GM21390 (cell line): Measurements from ENCODE around the gene CAPN5.

ENCODE experiments used
- ATAC-seq: cut with Tn5 transposase; IDR thresholded peaks from one replicate; pipeline ENCODE4 v1.9.1; 2021; ENCODE audit not compliant: unreplicated experiment

The CAPN5 gene

GRCh38 chr11:77063407-77063806 lies 3.4 kb upstream of the CAPN5 start:
- ATAC-seq: no peak

DNA sequence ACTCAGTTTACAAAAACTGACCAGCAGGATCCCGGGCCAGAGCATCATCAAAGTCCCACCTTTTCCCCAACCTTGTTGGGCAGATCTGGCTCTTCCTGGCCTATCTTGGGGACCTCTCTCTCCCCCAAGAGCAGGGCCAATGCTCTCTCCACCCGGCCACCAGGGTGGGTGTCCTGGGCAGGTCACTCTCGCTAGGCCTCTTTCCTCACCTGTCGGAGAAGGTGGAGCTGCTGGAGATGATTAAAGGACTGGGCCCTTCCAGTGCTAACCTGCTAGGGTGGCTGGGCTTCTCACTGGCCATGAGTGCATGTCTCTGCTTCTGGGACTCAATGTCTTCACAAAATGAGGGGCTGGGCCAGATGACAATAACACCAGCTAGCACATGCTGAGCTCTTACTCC lies 2.9 kb upstream of the CAPN5 start:
- no peak for ATAC-seq

DNA sequence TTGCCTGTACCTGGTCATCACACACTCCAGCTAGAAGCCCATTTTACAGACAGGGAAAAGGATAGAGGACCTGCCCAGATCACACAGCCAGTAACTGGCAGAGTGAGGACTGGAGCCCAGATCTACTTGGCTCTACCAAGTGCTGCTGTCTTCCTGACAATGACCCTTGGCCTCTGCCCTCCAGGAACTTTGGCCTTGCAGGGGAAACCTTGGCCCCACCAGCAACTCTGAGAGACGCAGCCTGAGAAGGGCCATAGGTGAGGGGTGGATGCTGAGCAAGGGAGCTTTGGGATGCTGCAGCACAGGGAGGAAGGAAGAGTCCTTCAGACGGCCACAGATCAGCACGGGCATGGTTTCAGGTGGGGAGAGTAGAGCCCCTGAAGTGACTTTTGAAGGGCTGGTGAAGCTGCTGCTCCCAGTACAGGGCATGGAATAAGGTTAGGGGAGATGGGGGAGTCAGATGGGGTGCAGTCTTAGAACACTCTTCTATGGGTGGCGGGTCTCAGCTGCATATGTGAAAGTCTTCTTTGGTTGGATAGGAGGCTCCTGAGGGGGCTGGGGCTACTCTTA lies 2.0 kb upstream of the CAPN5 start:
- no peak for ATAC-seq

- ATAC-seq: no peak
These were observed 918 bp upstream of the CAPN5 start for GRCh38 chr11:77065878-77066228.

- ATAC-seq: no peak
These were observed 1.2 kb downstream of the CAPN5 start for GRCh38 chr11:77067861-77068443.

DNA sequence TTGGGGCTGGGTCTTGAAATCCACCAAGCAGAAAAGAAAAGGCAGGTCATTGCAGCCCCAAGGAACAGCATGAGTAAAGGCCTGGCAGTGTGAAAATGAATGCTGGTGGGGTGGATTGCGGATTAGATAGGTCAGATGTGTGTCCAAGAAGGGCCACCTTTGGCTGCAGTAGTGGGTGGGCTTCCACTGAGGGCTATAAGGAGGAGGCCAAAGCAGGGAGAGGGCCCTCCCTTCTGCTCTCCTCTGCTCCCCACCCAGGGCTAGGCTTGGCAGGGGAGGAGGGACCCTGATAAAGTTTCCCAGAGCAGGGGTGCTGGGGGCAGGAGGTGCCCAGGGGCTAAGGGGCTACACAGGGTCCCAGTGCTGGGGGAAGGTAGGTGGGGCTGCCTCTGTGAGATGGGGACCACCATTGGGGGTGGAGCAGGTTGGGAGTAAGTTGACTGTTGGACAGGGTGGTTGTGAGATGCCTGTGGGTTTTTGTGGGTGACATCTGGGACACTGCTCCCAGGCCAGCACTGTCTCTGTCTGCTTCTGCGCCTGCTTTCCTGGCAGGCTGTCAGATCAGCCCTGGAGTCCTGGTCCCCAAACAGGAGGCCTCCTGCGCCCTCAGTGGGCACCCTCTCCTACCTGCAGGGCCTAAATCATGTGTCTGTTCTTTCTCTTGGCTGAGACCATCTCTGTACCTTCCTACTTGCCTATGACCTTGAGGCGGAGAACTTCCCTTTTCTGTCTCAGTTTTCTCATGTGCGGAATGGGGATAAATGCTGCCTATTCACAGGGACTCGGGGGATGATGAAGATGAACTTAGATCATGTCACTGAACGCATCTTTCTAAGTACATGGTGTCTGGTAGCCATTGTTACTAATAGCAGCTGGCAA lies 1.9 kb downstream of the CAPN5 start:
- no peak for ATAC-seq

GRCh38 chr11:77069336-77069968 lies 2.7 kb downstream of the CAPN5 start:
- ATAC-seq: no peak

GRCh38 chr11:77069969-77070582 lies 3.3 kb downstream of the CAPN5 start:
- ATAC-seq: no peak

- no peak for ATAC-seq
These were observed 4.3 kb downstream of the CAPN5 start for GRCh38 chr11:77071077-77071476.

DNA sequence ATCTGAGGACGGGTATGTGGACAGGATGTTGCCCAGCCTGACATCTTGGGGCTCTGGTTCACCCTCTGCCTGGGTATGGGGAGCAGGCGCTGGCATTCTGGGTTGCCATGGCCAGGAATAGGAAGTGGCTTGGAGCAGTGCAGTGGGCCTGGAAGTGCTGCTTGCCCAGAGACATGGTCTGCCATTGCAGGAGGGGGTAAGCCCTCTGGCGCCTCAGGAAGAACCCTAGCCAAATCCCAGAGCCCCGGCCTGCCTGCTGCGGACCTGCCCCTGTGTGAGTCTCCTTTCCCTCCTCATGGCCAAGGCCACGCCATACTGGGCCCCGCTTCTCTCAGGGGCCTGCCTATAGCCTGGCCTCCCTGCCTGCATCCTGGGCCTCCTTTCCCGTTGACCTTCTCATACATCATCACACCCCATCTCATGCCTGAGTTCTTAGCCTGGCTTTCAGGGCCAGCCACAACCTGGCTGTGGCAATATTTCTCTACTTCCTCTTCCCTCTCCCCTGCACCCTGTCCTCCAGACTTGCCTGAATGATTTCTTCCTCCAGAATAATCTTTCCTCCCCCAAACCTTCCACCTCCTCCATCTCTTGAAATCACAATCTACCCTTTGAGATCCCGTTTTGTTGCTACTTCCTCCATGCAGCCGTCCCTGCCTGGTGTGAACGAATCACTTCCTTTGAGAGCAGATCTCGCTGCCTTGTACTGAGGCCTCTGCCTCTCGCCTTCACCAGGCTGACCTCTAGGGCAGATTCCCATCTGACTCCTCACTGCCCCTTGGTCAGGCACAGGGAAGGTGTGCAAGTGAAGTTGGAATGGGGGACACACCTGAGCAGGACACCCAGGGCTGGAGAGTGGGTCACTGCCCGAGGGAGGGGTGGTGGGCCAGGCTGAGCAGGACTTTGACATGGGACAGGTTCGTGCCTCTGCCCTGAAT lies 5.2 kb downstream of the CAPN5 start:
- no peak for ATAC-seq

GRCh38 chr11:77072851-77073327 lies 6.1 kb downstream of the CAPN5 start:
- no peak for ATAC-seq

GRCh38 chr11:77073328-77074001 lies 6.7 kb downstream of the CAPN5 start:
- ATAC-seq: no peak

- ATAC-seq: no peak
These were observed 7.4 kb downstream of the CAPN5 start for GRCh38 chr11:77074205-77074604.

GRCh38 chr11:77074626-77075221 lies 8.0 kb downstream of the CAPN5 start:
- no peak for ATAC-seq

- ATAC-seq: no peak
These were observed 8.7 kb downstream of the CAPN5 start for GRCh38 chr11:77075425-77075905.

DNA sequence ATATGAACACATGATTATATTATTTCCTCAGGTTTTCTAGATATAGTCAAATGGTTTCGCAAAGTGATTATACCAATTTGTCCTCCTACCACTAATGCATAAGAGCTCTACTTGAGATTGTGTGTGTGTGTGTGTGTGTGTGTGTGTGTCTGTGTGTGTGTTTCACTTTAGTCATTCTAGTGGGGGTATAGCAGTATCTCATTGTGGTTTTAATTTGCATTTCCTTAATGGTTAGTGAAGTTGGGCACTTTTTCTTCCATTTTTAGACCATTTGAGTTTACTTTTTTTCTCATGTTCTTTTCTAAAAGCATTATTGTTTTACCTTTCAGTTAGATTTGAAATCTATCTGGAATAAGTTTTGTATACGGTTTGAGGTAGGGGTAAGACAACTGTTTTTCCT lies 12.9 kb downstream of the CAPN5 start:
- ATAC-seq: no peak

GRCh38 chr11:77080643-77081210 lies 14.0 kb downstream of the CAPN5 start:
- no peak for ATAC-seq

DNA sequence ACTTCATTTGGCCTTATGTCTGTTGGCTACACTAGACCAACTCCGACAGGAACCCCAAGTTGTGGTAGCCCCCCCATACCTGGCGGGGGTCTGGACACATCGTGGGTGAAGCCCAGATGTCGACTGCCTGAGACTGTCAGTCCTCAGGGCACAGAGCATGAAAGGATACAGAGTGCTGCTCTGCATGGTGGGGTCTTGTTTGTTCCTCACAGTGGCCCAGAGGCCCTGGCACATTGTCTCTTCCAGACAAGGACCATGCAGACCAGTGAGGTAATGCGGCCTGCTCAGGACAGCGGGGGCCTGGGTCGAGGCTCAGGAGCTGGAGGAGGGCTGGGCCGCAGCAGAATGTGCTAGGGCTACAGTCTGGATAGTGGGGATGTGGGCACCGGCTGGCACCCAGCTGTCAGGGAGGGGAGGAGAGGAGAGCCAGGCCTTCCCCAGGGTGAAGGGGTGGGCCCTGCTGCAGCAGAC lies 14.6 kb downstream of the CAPN5 start:
- no peak for ATAC-seq
